HEK293 (cell line): ENCODE measurements around the gene LINGO1.

Experiments used
- CTCF ChIA-PET: fragments of 350-600 bp; formaldehyde crosslinking; extraction: SDS; loops from one replicate; lab custom pipeline; 2021; ENCODE audit warnings: antibody characterized with exemption; lab: Yijun Ruan, JAX
- POLR2A ChIA-PET: fragments of 300-600 bp; formaldehyde crosslinking; extraction: SDS; loops from one replicate; lab custom pipeline; 2020; ENCODE audit warnings: antibody characterized with exemption, inconsistent platforms; lab: Yijun Ruan, JAX
- H3K27ac ChIP-seq: fragments of 200-500 bp; sonication (Bioruptor generic); 2 replicates; pipeline ENCODE4 v1.5.1; 2014; ENCODE audit warnings: low read depth, low read length, control low read depth, inconsistent platforms; ENCODE audit errors: extremely low read depth
- H3K36me3 ChIP-seq, 2 experiments: fragments of 200-500 bp in 1 of 2; sonication (Bioruptor generic) in 1 of 2; 1 replicate in 1 of 2; 2 replicates in 1 of 2; pipeline ENCODE4 v1.5.1; 2014 to 2017; ENCODE audit warnings: inconsistent platforms in 2 of 2, low read length in 2 of 2; ENCODE audit not compliant: control insufficient read depth in 2 of 2, insufficient read depth in 1 of 2
- H3K4me1 ChIP-seq: fragments of 200-500 bp; sonication (Bioruptor generic); 2 replicates; pipeline ENCODE4 v1.5.1; 2014; ENCODE audit warnings: mild to moderate bottlenecking, low read length, inconsistent platforms; ENCODE audit not compliant: control insufficient read depth, insufficient read depth
- H3K4me3 ChIP-seq: 2 replicates; pipeline ENCODE4 v1.5.1; 2011; ENCODE audit warnings: low read depth, mild to moderate bottlenecking, control low read depth, low read length, moderate library complexity
- H3K9me3 ChIP-seq: fragments of 200-500 bp; sonication (Bioruptor generic); 2 replicates; pipeline ENCODE4 v1.5.1; 2014; ENCODE audit warnings: low read depth, low read length, inconsistent platforms; ENCODE audit not compliant: control insufficient read depth, insufficient read depth
- GLI4 ChIP-seq: fragments of 450-650 bp; formaldehyde crosslinking; IDR thresholded peaks from 2 replicates; pipeline ENCODE4 v1.5.1; 2016; ENCODE audit warnings: missing biosample characterization, missing genetic modification characterization
- GLIS1 ChIP-seq: fragments of 450-650 bp; formaldehyde crosslinking; IDR thresholded peaks from 2 replicates; pipeline ENCODE4 v1.5.1; 2016; ENCODE audit warnings: missing biosample characterization, missing genetic modification characterization
- KLF16 ChIP-seq: fragments of 450-650 bp; formaldehyde crosslinking; IDR thresholded peaks from 2 replicates; pipeline ENCODE4 v1.5.1; 2017; ENCODE audit warnings: missing biosample characterization, missing genetic modification characterization
- KLF8 ChIP-seq: fragments of 450-650 bp; formaldehyde crosslinking; IDR thresholded peaks from 2 replicates; pipeline ENCODE4 v1.5.1; 2016; ENCODE audit warnings: missing biosample characterization, missing genetic modification characterization
- SALL2 ChIP-seq: fragments of 450-650 bp; formaldehyde crosslinking; IDR thresholded peaks from 2 replicates; pipeline ENCODE4 v1.5.0; 2017; ENCODE audit warnings: missing biosample characterization, mild to moderate bottlenecking, missing genetic modification characterization, borderline replicate concordance
- ZFP41 ChIP-seq: fragments of 450-650 bp; formaldehyde crosslinking; IDR thresholded peaks from 2 replicates; pipeline ENCODE4 v1.5.1; 2016; ENCODE audit warnings: missing biosample characterization, missing genetic modification characterization, borderline replicate concordance
- ZIC2 ChIP-seq: fragments of 450-650 bp; formaldehyde crosslinking; IDR thresholded peaks from 2 replicates; pipeline ENCODE4 v1.5.1; 2016; ENCODE audit warnings: missing biosample characterization, missing genetic modification characterization
- ZNF24 ChIP-seq: fragments of 450-650 bp; formaldehyde crosslinking; IDR thresholded peaks from 2 replicates; pipeline ENCODE4 v1.5.1; 2016; ENCODE audit warnings: missing biosample characterization, missing genetic modification characterization
- ZNF302 ChIP-seq: fragments of 450-650 bp; formaldehyde crosslinking; IDR thresholded peaks from 2 replicates; pipeline ENCODE4 v1.5.1; 2016; ENCODE audit warnings: missing biosample characterization, missing genetic modification characterization, low read depth
- ZNF37A ChIP-seq: fragments of 450-650 bp; IDR thresholded peaks from 2 replicates; pipeline ENCODE4 v1.5.1; 2018; ENCODE audit warnings: missing biosample characterization, missing genetic modification characterization
- ZNF521 ChIP-seq: fragments of 450-650 bp; formaldehyde crosslinking; IDR thresholded peaks from 2 replicates; pipeline ENCODE4 v1.5.1; 2017; ENCODE audit warnings: missing biosample characterization, mild to moderate bottlenecking, missing genetic modification characterization
- ZNF623 ChIP-seq: fragments of 450-650 bp; formaldehyde crosslinking; IDR thresholded peaks from 2 replicates; pipeline ENCODE4 v1.5.1; 2016; ENCODE audit warnings: missing biosample characterization, missing genetic modification characterization
- ZNF645 ChIP-seq: fragments of 450-650 bp; formaldehyde crosslinking; IDR thresholded peaks from 2 replicates; pipeline ENCODE4; 2016; ENCODE audit warnings: missing biosample characterization, missing genetic modification characterization
- ZNF785 ChIP-seq: fragments of 450-650 bp; formaldehyde crosslinking; IDR thresholded peaks from 2 replicates; pipeline ENCODE4 v1.5.1; 2016; ENCODE audit warnings: missing biosample characterization, missing genetic modification characterization
- ZSCAN30 ChIP-seq: fragments of 450-650 bp; IDR thresholded peaks from 2 replicates; pipeline ENCODE4 v1.5.1; 2018; ENCODE audit warnings: missing biosample characterization, mild to moderate bottlenecking, missing genetic modification characterization, moderate library complexity

The LINGO1 gene

GRCh38 chr15:77665530-77666295 is 33.0 kb upstream of the LINGO1 start:
- ChIA-PET CTCF (interaction anchor here (1.1 to 4.7 kb wide), 3 partner anchors 15 to 32 kb away, joined by 3 to 22 read pairs (median 3); no protein-coding TSS in a partner anchor), POLR2A (interaction anchor here (0.7 kb wide), 1 partner anchor 34 kb away, joined by 4 read pairs; no protein-coding TSS in a partner anchor)
- Histone ChIP-seq H3K27ac (no peak overlapping the region), H3K36me3 (no peaks in the 10 kb centered on the region), H3K4me3 (no peak overlapping the region), H3K9me3 (no peaks in the 10 kb centered on the region), H3K4me1 (no peaks in the 10 kb centered on the region)
- TF ChIP-seq SALL2 (tag by site-specific recombination), result no peak
- TF ChIP-seq ZNF623 (tag by site-specific recombination), result peak; percentile 67
- TF ChIP-seq ZNF24 (tag by site-specific recombination), result peak; percentile 75; the same call in 1 of the 2 replicates

GRCh38 chr15:77664428-77664827 is 31.7 kb upstream of the LINGO1 start:
- H3K4me3 ChIP-seq, result no peak overlapping the region
- H3K36me3 ChIP-seq, result no peaks in the 10 kb centered on the region
- CTCF ChIA-PET, result interaction anchor here (0.7 to 4.7 kb wide), 5 partner anchors 13 to 608 kb away, joined by 3 to 22 read pairs (median 3); no protein-coding TSS in a partner anchor
- H3K4me1 ChIP-seq, result no peaks in the 10 kb centered on the region
- POLR2A ChIA-PET, result no interaction called here
- no peak overlapping the region for H3K27ac ChIP-seq
- peak; percentile 32 for TF ChIP-seq GLIS1 (tag by site-specific recombination)
- TF ChIP-seq ZIC2 (tag by site-specific recombination), result no peak
- no peaks in the 10 kb centered on the region for H3K9me3 ChIP-seq

GRCh38 chr15:77663256-77663655 is 30.5 kb upstream of the LINGO1 start:
- Histone ChIP-seq H3K36me3 (no peaks in the 10 kb centered on the region), H3K4me1 (no peaks in the 10 kb centered on the region), H3K27ac (no peak overlapping the region), H3K9me3 (no peaks in the 10 kb centered on the region), H3K4me3 (no peak overlapping the region)
- ChIA-PET POLR2A (interaction anchor here (0.6 kb wide), 1 partner anchor 34 kb away, joined by 4 read pairs; no protein-coding TSS in a partner anchor), CTCF (interaction anchor here (1.3 to 4.7 kb wide), 3 partner anchors 8 to 158 kb away, joined by 5 to 22 read pairs (median 12); no protein-coding TSS in a partner anchor)
- TF ChIP-seq ZNF37A (tag by site-specific recombination) (no peak), GLI4 (no peak), ZNF302 (tag by site-specific recombination) (no peak), ZNF645 (tag by site-specific recombination) (no peak), ZSCAN30 (tag by site-specific recombination) (no peak), ZFP41 (tag by site-specific recombination) (no peak), KLF16 (tag by site-specific recombination) (no peak), ZNF785 (tag by site-specific recombination) (no peak), ZNF521 (tag by site-specific recombination) (no peak), KLF8 (tag by site-specific recombination) (no peak)
